GM23338 (cell line): ENCODE results near the gene RHOH. TPM values are rescaled to one million over a fixed set of nuclear protein-coding genes. Genes with fewer than 3 reads are reported as not detected.

Experiments used
- ATAC-seq: fragments of 200-7000 bp; cut with Tn5 transposase; 3 replicates; pipeline ENCODE4 v1.9.1; 2020
- DNase-seq: peaks from one replicate; pipeline ENCODE4 v3.0.0-alpha.2; 2015; ENCODE audit warnings: low spot score
- H2AFZ ChIP-seq: fragments of 200-600 bp; sonication (generic); 2 replicates; pipeline ENCODE4 v1.8.0; 2016; ENCODE audit warnings: antibody characterized with exemption, mild to moderate bottlenecking, moderate library complexity
- H3F3A ChIP-seq: fragments of 200-600 bp; sonication (generic); replicated peaks from 2 replicates; pipeline ENCODE4 v1.8.0; 2017; ENCODE audit warnings: antibody characterized with exemption, mixed run types, low read depth
- H3K27ac ChIP-seq: fragments of 200-600 bp; sonication (generic); 2 replicates; pipeline ENCODE4 v1.6.1; 2016; ENCODE audit warnings: low read depth
- H3K27me3 ChIP-seq: fragments of 200-600 bp; sonication (generic); 2 replicates; pipeline ENCODE4 v1.8.0; 2016; ENCODE audit warnings: mild to moderate bottlenecking, mixed run types, moderate library complexity; ENCODE audit not compliant: insufficient read depth
- H3K36me3 ChIP-seq: fragments of 200-600 bp; sonication (generic); 2 replicates; pipeline ENCODE4 v1.8.0; 2016; ENCODE audit warnings: mild to moderate bottlenecking; ENCODE audit not compliant: insufficient read depth
- H3K4me1 ChIP-seq: fragments of 200-600 bp; sonication (generic); 2 replicates; pipeline ENCODE4 v1.8.0; 2016; ENCODE audit warnings: mild to moderate bottlenecking, moderate library complexity; ENCODE audit not compliant: insufficient read depth
- H3K4me2 ChIP-seq: fragments of 200-600 bp; sonication (generic); 2 replicates; pipeline ENCODE4 v1.7.1; 2017; ENCODE audit warnings: mixed run types
- H3K4me3 ChIP-seq: fragments of 200-600 bp; sonication (generic); 2 replicates; pipeline ENCODE4 v1.6.1; 2016; ENCODE audit warnings: mixed run types
- H3K79me2 ChIP-seq: fragments of 200-600 bp; sonication (generic); replicated peaks from 2 replicates; pipeline ENCODE4 v1.8.0; 2017; ENCODE audit warnings: mild to moderate bottlenecking; ENCODE audit not compliant: insufficient read depth
- H3K9me2 ChIP-seq: fragments of 200-600 bp; sonication (generic); 2 replicates; pipeline ENCODE4 v1.8.0; 2017; ENCODE audit not compliant: insufficient read depth
- H4K20me1 ChIP-seq: fragments of 200-600 bp; sonication (generic); replicated peaks from 2 replicates; pipeline ENCODE4 v1.8.0; 2017; ENCODE audit warnings: mild to moderate bottlenecking; ENCODE audit not compliant: insufficient read depth
- H3K27ac Mint-ChIP-seq: 2 replicates; pipeline ENCODE4 v1.8.0; 2020; ENCODE audit warnings: inconsistent platforms, mild to moderate bottlenecking, moderate library complexity, mixed read lengths
- H3K27me3 Mint-ChIP-seq: 3 replicates; pipeline ENCODE4 v1.8.0; 2022; ENCODE audit warnings: low read depth, mild to moderate bottlenecking, moderate library complexity, mixed read lengths, inconsistent platforms; ENCODE audit not compliant: insufficient read depth, poor library complexity
- H3K36me3 Mint-ChIP-seq: 3 replicates; pipeline ENCODE4 v1.8.0; 2021; ENCODE audit warnings: low read depth, mild to moderate bottlenecking, inconsistent platforms, moderate library complexity, mixed read lengths
- H3K4me1 Mint-ChIP-seq: 3 replicates; pipeline ENCODE4 v1.8.0; 2020; ENCODE audit warnings: mild to moderate bottlenecking, inconsistent platforms, mixed read lengths
- H3K4me3 Mint-ChIP-seq: 3 replicates; pipeline ENCODE4 v1.8.0; 2021; ENCODE audit warnings: moderate library complexity, mild to moderate bottlenecking, inconsistent platforms, mixed read lengths
- H3K9me3 Mint-ChIP-seq: 3 replicates; pipeline ENCODE4 v1.8.0; 2020; ENCODE audit warnings: moderate library complexity, mild to moderate bottlenecking, inconsistent platforms, mixed read lengths
- CREB1 ChIP-seq: fragments of 250-450 bp; sonication (Bioruptor Pico); IDR thresholded peaks from 2 replicates; pipeline ENCODE4 v1.5.0; 2020; ENCODE audit warnings: low read depth, mild to moderate bottlenecking, moderate library complexity
- EZH2 ChIP-seq: fragments of 200-600 bp; sonication (generic); IDR thresholded peaks from one replicate; pipeline ENCODE4 v1.8.0; 2017; ENCODE audit warnings: antibody characterized with exemption, mild to moderate bottlenecking, low read depth; ENCODE audit not compliant: unreplicated experiment
- EZH2phosphoT487 ChIP-seq: fragments of 200-600 bp; sonication (generic); IDR thresholded peaks from one replicate; pipeline ENCODE4 v1.8.1; 2018; ENCODE audit warnings: antibody characterized with exemption; ENCODE audit not compliant: unreplicated experiment
- JUNB ChIP-seq: IDR thresholded peaks from one replicate; pipeline ENCODE4 v1.6.1; 2016; ENCODE audit warnings: antibody characterized with exemption; ENCODE audit not compliant: unreplicated experiment
- NANOG ChIP-seq: IDR thresholded peaks from 2 replicates; pipeline ENCODE4 v1.6.1; 2016; ENCODE audit warnings: antibody characterized with exemption, borderline replicate concordance
- POLR2AphosphoS5 ChIP-seq: IDR thresholded peaks from 2 replicates; pipeline ENCODE4 v1.6.1; 2016; ENCODE audit warnings: antibody characterized with exemption, low read depth
- STAT1 ChIP-seq: IDR thresholded peaks from one replicate; pipeline ENCODE4 v1.6.1; 2016; ENCODE audit warnings: antibody characterized with exemption; ENCODE audit not compliant: unreplicated experiment
- ZNF114 ChIP-seq: fragments of 250-450 bp; sonication (Bioruptor Pico); IDR thresholded peaks from 2 replicates; pipeline ENCODE4 v1.5.0; 2020; ENCODE audit warnings: mild to moderate bottlenecking, moderate library complexity
- ZNF331 ChIP-seq: fragments of 250-450 bp; sonication (Bioruptor Pico); IDR thresholded peaks from 2 replicates; pipeline ENCODE4 v1.5.0; 2020; ENCODE audit warnings: low read depth, mild to moderate bottlenecking, moderate library complexity
- ZNF462 ChIP-seq: fragments of 250-450 bp; sonication (Bioruptor Pico); IDR thresholded peaks from 2 replicates; pipeline ENCODE4 v1.5.0; 2020; ENCODE audit warnings: mild to moderate bottlenecking, moderate library complexity
- polyA plus RNA-seq: library from polyadenylated mRNA; unstranded; fragments of >200 nt; fragmentation: Nextera tagmentation; extraction: Ambion mirVana; gene quantifications from 2 replicates; pipeline ENCODE4 v1.2.1, GENCODE V29; 2016
- total RNA-seq: library from RNA; depleted of rRNA; stranded (reverse); fragments of >200 nt; shearing (Covaris generic); gene quantifications from 2 replicates; pipeline ENCODE4 v1.2.3, GENCODE V29; 2014
- TF ChIP-seq, protein P1 (sequence below): IDR thresholded peaks from one replicate; pipeline ENCODE4 v1.6.1; 2018; ENCODE audit warnings: antibody characterized with exemption; ENCODE audit not compliant: unreplicated experiment
- TF ChIP-seq, protein P2 (sequence below): IDR thresholded peaks from 2 replicates; pipeline ENCODE4 v1.6.1; 2016; ENCODE audit warnings: antibody characterized with exemption

RHOH gene
- total and polyA plus RNA-seq, 2 experiments from 2014 or later = 2.2 to 3.7 TPM

- H3K4me3 ChIP-seq = no peak overlapping the region
- Mint-ChIP-seq H3K27me3 (peaks cover 3% of the 10 kb centered on the region), H3K9me3 (peaks cover 30% of the 10 kb centered on the region), H3K27ac (no peak overlapping the region), H3K36me3 (peaks cover 45% of the 10 kb centered on the region), H3K4me3 (no peak overlapping the region), H3K4me1 (no peaks in the 10 kb centered on the region)
- no peaks in the 10 kb centered on the region for H3K27me3 ChIP-seq
- H3K4me1 ChIP-seq = no peaks in the 10 kb centered on the region
- H2AFZ ChIP-seq = no peak overlapping the region
- DNase-seq (no peak), ATAC-seq (no peak)
- peaks cover 4% of the 10 kb centered on the region; the same call in 1 of the 2 replicates for H3K36me3 ChIP-seq
- H3K9me2 ChIP-seq = no peaks in the 10 kb centered on the region
- H3K27ac ChIP-seq = no peak overlapping the region
- H4K20me1 ChIP-seq = no peaks in the 10 kb centered on the region
- no peaks in the 10 kb centered on the region for H3F3A ChIP-seq
- TF ChIP-seq JUNB (no peak), ZNF114 (no peak), STAT1 (no peak)
- 0 out of 2 replicates have a peak, but pooled peaks cover 3% of the 10 kb centered on the region for H3K79me2 ChIP-seq
- H3K4me2 ChIP-seq = no peak overlapping the region
Measured at GRCh38 chr4:40152637-40153036, 44.2 kb upstream of the RHOH start.

- no peak overlapping the region for H3K4me2 ChIP-seq
- peaks cover 11% of the 10 kb centered on the region; the same call in 2 of the 3 replicates for H3K4me1 Mint-ChIP-seq
- no peaks in the 10 kb centered on the region for H4K20me1 ChIP-seq
- no peaks in the 10 kb centered on the region for H3K27me3 Mint-ChIP-seq
- no peaks in the 10 kb centered on the region for H3K27me3 ChIP-seq
- peaks cover 12% of the 10 kb centered on the region; the same call in 2 of the 3 replicates for H3K36me3 Mint-ChIP-seq
- H3K27ac ChIP-seq = no peak overlapping the region
- H3F3A ChIP-seq = no peaks in the 10 kb centered on the region
- no peak overlapping the region for H3K4me3 Mint-ChIP-seq
- H3K4me3 ChIP-seq = no peak overlapping the region
- ATAC-seq = no peak
- DNase-seq = no peak
- peaks cover 5% of the 10 kb centered on the region; the same call in 1 of the 2 replicates for H3K4me1 ChIP-seq
- no peak overlapping the region for H2AFZ ChIP-seq
- no peaks in the 10 kb centered on the region; the same call in 1 of the 2 replicates for H3K36me3 ChIP-seq
- no peaks in the 10 kb centered on the region for H3K9me2 ChIP-seq
- H3K79me2 ChIP-seq = no peaks in the 10 kb centered on the region
- H3K9me3 Mint-ChIP-seq = no peaks in the 10 kb centered on the region
- H3K27ac Mint-ChIP-seq = no peak overlapping the region
- TF ChIP-seq EZH2phosphoT487 = no peak
- TF ChIP-seq NANOG = no peak
- TF ChIP-seq, protein P1, sequence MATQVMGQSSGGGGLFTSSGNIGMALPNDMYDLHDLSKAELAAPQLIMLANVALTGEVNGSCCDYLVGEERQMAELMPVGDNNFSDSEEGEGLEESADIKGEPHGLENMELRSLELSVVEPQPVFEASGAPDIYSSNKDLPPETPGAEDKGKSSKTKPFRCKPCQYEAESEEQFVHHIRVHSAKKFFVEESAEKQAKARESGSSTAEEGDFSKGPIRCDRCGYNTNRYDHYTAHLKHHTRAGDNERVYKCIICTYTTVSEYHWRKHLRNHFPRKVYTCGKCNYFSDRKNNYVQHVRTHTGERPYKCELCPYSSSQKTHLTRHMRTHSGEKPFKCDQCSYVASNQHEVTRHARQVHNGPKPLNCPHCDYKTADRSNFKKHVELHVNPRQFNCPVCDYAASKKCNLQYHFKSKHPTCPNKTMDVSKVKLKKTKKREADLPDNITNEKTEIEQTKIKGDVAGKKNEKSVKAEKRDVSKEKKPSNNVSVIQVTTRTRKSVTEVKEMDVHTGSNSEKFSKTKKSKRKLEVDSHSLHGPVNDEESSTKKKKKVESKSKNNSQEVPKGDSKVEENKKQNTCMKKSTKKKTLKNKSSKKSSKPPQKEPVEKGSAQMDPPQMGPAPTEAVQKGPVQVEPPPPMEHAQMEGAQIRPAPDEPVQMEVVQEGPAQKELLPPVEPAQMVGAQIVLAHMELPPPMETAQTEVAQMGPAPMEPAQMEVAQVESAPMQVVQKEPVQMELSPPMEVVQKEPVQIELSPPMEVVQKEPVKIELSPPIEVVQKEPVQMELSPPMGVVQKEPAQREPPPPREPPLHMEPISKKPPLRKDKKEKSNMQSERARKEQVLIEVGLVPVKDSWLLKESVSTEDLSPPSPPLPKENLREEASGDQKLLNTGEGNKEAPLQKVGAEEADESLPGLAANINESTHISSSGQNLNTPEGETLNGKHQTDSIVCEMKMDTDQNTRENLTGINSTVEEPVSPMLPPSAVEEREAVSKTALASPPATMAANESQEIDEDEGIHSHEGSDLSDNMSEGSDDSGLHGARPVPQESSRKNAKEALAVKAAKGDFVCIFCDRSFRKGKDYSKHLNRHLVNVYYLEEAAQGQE = no peak
- TF ChIP-seq ZNF114 = no peak
- no peak for TF ChIP-seq JUNB
- no peak for TF ChIP-seq ZNF462 (CRISPR knock-in tag)
- no peak for TF ChIP-seq ZNF331 (CRISPR knock-in tag)
- TF ChIP-seq, protein P2, sequence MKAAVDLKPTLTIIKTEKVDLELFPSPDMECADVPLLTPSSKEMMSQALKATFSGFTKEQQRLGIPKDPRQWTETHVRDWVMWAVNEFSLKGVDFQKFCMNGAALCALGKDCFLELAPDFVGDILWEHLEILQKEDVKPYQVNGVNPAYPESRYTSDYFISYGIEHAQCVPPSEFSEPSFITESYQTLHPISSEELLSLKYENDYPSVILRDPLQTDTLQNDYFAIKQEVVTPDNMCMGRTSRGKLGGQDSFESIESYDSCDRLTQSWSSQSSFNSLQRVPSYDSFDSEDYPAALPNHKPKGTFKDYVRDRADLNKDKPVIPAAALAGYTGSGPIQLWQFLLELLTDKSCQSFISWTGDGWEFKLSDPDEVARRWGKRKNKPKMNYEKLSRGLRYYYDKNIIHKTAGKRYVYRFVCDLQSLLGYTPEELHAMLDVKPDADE = no peak
- no peak for TF ChIP-seq POLR2AphosphoS5
- no peak for TF ChIP-seq STAT1
- TF ChIP-seq EZH2 = no peak
- no peak for TF ChIP-seq CREB1 (CRISPR knock-in tag)
Measured at GRCh38 chr4:40157436-40157835, 39.4 kb upstream of the RHOH start.
